ENCODE results near the gene NDUFS1. TPM values are rescaled to one million over a fixed set of nuclear protein-coding genes. Genes with fewer than 3 reads are reported as not detected.

Gene NDUFS1
- total RNA-seq, 1 experiment from 2014 or later: 102 TPM

GRCh38 chr2:206082298-206082843 lies 76.9 kb downstream of the NDUFS1 start:
- no peaks in the 10 kb centered on the region for H3K9me3 Mint-ChIP-seq
- peaks cover 2% of the 10 kb centered on the region for H3K23me2 ChIP-seq (ENCODE audit: insufficient read length, low read depth, low read length, poor library complexity, severe bottlenecking)
- no peak for DNase-seq
- TF ChIP-seq CTCF (conservative IDR thresholded peaks at IDR 0.05): no peak
- H2AK5ac ChIP-seq (ENCODE audit: insufficient read length, low read length): no peak overlapping the region
- H4K20me1 ChIP-seq (ENCODE audit: control insufficient read depth, insufficient read depth, insufficient read length): no peaks in the 10 kb centered on the region
- peak overlapping the region; percentile 94 to 96 for H3K4me3 Mint-ChIP-seq
- no CpG with 5 or more reads among the region's 4 CpGs for WGBS (ENCODE audit: extremely low coverage, insufficient read length, low lambda C conversion rate)
- H4K91ac ChIP-seq (ENCODE audit: insufficient read length, low read depth, low read length): no peak overlapping the region
- H3K27me3 Mint-ChIP-seq (ENCODE audit: low read depth): no peaks in the 10 kb centered on the region
- no peaks in the 10 kb centered on the region for H3K79me1 ChIP-seq (ENCODE audit: insufficient read depth, low read depth, low read length, poor library complexity, severe bottlenecking)
- no peak overlapping the region for H4K5ac ChIP-seq (ENCODE audit: insufficient read length, low read depth, low read length)
- no peak overlapping the region for H2AFZ ChIP-seq (ENCODE audit: low read length)
- peak overlapping the region; percentile 60 for H3K4me2 ChIP-seq (ENCODE audit: insufficient read depth, insufficient read length, low read length)
- peaks cover 4 to 11% (median 5%) of the 10 kb centered on the region in 3 experiments; a peak in 6 of 7 replicates for H3K36me3 Mint-ChIP-seq (ENCODE audit: insufficient read depth in 1 of 3, low read depth in 3 of 3)
- H3K4ac ChIP-seq (ENCODE audit: low read depth, low read length): no peak overlapping the region; the same call in 1 of the 2 replicates
- H3K56ac ChIP-seq (ENCODE audit: insufficient read length, low read depth, low read length): no peak overlapping the region
- H2BK5ac ChIP-seq (ENCODE audit: insufficient read length, low read length): no peak overlapping the region
- H2BK120ac ChIP-seq (ENCODE audit: low read depth, low read length, poor library complexity, severe bottlenecking): no peak overlapping the region
- H3K4me1 Mint-ChIP-seq: peaks cover 39 to 63% of the 10 kb centered on the region in 2 experiments
- no peak overlapping the region for H2BK20ac ChIP-seq (ENCODE audit: low read depth, low read length, poor library complexity, severe bottlenecking)
- peak overlapping the region; percentile 96 for H3K27ac ChIP-seq (ENCODE audit: insufficient read length, low read depth, low read length)
- peaks cover 25% of the 10 kb centered on the region; the same call in 1 of the 2 replicates for H3K79me2 ChIP-seq (ENCODE audit: insufficient read depth, low read length)
- no peak overlapping the region for H4K8ac ChIP-seq (replicated peaks; ENCODE audit: insufficient read length, low read depth, low read length)
- H3K23ac ChIP-seq (ENCODE audit: insufficient read length, low read depth, low read length): no peak overlapping the region
- peaks cover 14% of the 10 kb centered on the region; the same call in 1 of the 2 replicates for H3K4me1 ChIP-seq (ENCODE audit: insufficient read depth, low read length)
- H2BK12ac ChIP-seq (ENCODE audit: insufficient read length, low read depth, low read length): no peak overlapping the region
- no peak overlapping the region for H3T11ph ChIP-seq (ENCODE audit: low read length)
- H3K14ac ChIP-seq (ENCODE audit: insufficient read depth, low read length): no peak overlapping the region; the same call in 1 of the 2 replicates
- H3K9me3 ChIP-seq (ENCODE audit: control insufficient read depth, low read depth, low read length): no peaks in the 10 kb centered on the region
- no peaks in the 10 kb centered on the region for H3K27me3 ChIP-seq (ENCODE audit: insufficient read depth, low read length)
- peak overlapping the region; percentile 49 for H3K9ac ChIP-seq (ENCODE audit: extremely low read depth, insufficient read length, low read length)
- H3K27ac Mint-ChIP-seq: peak overlapping the region; percentile 62 to 100 (median 97); a peak in 6 of 7 replicates
- H3K18ac ChIP-seq (ENCODE audit: insufficient read length, low read depth, low read length): no peak overlapping the region
- H2BK15ac ChIP-seq (ENCODE audit: low read depth, low read length): no peak overlapping the region
